ENCODE data around the gene IFT74.

GRCh38 chr9:26925609-26926008 lies 30.6 kb upstream of the IFT74 start:
- TF ChIP-seq POLR2A (IDR thresholded peaks at IDR 0.05) (no peak), CTCF (IDR thresholded peaks at IDR 0.05) (no peak), EP300 (IDR thresholded peaks at IDR 0.05) (no peak)

Measured in tibial nerve (tissue), 4 donors.